Anterior cingulate cortex (tissue), 58 donors: Measurements from ENCODE around the gene PTPN3.
A peak's percentile ranks its signal among the peaks of the same experiment; 100 is the strongest.

Experiments used
- DNase-seq, 58 donors: peaks; one replicate each; lab custom pipeline; 2025; lab: John Stamatoyannopoulos, UW

Gene PTPN3

DNA sequence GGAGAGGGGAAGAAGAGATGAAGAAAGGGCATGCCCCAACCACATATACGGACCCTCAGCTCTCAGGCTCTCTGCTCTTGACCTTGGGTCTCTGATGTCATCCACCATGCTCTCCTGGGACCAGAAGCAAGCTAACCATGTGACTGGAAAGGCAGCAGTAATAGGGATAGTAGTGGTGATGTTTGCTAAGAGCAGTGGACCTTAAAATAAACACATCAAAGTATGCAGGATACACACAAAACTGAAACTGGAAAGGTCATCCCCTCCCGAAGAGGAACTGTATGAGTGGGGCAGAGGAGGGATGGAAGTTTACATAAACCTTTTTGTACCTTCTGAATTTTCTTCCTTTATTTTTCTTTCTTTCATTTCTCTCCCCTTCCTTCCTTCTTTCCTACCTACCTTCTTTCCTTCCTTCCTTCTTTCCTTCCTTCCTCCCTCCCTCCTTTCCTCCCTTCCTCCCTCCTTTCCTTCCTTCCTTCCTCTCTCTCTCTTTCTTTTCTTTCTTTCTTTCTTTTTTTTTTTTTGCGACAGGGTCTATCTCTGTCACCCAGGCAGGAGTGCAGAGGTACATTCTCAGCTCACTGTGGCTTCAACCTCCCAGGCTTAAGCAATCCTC is 8.1 kb upstream of the PTPN3 start:
- DNase-seq, result no peak

DNA sequence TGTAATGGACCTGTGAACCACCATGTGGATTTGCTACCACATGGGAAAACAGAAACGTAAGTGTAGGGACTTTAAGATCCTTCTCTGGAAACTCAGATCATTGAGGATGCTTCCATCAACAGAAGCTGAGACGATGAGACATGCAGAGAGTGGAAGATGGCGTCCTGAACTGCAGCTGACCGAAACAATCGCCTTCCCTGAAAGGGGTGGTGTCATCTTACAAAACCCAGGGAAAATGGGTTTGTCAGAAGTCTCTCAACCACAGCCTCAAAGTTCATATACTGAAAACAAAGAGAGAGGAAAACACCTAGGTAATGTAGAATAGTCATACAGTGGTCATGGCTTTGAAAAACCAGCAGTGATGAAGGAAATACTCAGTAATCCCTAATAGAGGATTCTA is 6.6 kb upstream of the PTPN3 start:
- no peak for DNase-seq

DNA sequence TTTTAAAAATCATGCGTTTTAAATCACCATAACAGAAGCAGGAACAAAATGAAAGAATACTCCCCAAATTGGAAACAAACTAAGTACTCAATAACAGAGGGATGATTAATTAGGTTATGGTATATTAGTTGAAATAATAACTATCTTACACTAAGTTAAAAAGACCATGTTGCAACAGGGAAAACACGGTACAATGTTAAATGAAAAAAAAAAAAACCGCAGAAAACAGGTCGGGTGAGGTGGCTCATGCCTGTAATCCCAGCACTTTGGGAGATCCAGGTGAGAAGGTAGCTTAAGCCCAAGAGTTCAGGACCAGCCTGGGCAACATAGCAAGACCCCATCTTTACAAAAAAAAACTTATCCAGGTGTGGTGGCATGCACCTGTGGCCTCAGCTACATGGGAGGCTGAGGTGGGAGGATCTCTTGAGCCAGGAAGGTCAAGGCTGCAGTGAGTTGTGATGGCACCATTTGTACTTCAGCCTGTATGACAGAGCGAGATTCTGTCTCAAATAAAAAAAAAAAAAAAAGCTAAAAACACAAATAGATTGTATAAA is 2.4 kb upstream of the PTPN3 start:
- DNase-seq, result no peak

GRCh38 chr9:109499631-109500410 is 1.7 kb upstream of the PTPN3 start:
- peak in 10 of 58 donors; percentile 3 to 22 (median 8) for DNase-seq

DNA sequence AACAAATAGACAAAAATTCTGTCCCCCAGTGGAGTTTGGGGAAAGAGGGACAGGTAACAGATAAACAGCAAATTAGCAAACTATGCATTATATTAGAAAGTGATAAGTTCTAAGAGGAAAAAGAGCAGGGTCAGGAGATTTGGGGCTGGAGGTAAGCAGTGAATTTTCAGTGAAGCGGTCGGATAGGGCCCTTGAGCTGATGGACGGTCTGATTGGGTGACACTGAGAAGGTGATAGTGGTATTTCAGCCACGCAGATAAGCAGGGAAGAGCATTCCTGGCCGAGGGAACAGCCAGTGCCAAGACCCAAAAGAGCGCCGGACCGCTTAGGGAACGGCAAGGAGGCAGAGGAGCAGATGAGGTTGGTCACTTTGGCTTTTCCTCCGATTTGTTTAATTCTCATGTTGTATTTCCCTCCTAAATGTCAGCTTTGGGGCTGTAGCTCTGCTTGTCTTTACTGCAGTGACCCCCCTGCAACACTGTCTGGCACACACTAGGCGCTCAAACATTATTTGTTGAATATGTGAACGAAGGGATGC is 1.1 kb upstream of the PTPN3 start:
- no peak for DNase-seq

DNA sequence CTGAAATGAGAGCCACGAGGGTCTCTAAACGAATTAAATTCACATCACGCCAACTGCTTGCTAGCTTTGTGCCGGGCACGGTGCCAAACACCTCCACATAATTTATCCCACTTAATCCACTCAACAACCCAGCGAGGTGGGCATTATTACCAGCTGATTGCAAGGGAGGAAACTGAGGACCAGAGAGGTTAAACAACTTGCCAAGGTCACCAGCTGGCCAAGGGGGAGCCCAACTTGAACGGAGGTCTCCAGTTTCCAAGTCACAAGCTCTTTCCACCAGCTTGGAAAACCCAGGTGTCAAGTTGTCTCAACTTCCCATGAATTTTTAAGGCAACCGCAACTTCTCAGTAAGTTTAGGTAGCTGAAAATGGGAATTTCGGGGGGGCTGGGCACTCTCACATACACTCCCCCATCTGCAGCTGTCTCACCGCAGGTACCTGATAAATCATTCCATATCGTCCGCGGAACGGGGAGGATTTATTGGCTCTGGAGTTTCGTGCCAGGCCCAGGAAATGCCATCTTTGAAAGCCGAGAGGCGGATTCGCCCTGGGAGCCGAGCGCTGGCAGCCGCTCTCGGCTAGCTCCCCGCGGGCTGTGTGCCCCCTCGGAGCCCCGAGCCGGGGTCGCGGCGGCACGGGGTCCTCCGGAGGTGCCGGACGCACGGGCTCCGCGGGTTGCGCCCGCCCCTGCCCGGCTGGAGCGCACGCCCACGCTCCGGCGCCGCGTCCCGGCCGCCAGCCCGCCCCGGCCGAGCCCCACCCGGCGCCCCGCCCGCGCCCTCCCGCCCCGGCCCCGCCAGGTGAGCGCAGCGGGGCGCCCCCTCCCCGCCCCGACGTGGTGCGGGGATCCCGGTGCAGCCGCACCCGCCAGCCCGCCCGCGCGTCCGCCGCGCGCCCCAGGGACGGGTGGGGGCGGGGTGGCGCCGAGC is 617 bp downstream of the PTPN3 start:
- no peak for DNase-seq

DNA sequence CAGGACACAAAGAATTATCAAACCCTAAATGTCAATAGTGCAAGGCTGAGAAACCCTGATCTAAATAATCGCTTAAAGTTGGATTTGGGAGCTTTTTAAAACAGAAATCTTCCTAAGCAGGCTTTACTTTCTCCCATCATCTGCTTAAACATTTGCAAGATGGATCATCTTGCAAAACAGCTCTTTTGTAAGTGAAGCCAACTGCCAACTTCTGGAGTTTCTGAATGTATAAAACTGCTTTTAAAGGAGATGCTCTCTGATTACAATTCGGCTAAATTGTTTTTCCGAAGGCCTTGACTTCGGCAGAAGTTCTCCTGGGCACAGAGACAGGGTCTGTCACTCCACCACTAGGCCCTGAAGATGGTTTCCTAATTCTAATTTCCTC is 1.3 kb downstream of the PTPN3 start:
- no peak for DNase-seq

DNA sequence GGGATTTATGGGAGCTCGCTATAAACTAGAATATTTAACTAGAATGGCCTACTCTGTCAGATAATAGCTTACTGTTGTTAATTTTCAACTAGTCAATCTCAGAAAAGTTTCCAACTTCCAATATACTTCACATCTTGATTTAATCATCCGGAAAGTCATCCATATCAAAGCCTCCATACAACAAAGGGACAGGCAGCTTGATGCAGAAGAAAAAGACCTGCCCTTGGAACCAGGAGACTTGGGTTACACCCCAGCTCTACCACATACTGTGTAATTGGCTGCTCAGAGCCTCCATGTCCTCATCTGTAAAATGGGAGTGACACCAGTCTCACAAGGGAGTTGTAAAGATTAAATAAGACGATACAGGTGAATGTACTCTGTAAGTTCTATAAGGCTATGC is 1.9 kb downstream of the PTPN3 start:
- DNase-seq, result no peak

DNA sequence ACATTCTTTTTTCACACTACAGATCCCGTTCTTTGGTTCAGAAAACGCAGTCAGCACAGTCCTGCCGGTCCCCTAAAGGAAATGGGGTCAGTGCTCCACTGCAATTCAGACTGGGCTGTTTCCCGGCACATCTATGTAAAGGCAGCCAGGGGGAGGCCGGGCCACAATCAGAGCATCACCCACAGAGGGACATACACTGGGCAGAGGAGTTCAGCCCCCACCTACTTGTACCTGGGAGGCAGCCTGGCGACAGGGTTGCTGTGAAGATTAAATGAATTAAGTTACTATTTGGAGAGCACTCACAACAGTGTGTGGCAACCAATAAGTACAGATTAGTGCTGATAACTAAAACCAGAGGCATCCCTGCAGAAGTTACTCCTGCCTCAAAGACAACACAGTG is 4.5 kb downstream of the PTPN3 start:
- DNase-seq, result no peak

DNA sequence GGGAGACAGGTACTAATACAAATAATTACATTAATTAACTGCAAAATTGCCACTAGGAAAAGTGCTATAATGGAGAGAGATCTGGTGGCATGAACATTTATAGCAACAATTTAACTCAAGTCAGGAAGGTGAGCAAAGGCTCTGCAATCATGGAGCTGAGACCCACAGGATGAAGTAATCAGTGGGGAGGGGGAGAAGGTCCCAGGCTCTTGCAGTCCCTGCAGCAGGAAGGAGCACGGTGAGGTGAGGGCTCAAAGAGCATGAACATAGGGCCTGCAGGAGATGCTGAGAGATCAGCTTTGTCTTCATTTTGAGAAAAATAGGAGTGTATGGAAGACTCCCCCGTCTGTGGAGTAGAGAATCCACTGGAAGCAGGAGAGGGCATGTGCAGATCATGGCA is 6.5 kb downstream of the PTPN3 start:
- no peak for DNase-seq

DNA sequence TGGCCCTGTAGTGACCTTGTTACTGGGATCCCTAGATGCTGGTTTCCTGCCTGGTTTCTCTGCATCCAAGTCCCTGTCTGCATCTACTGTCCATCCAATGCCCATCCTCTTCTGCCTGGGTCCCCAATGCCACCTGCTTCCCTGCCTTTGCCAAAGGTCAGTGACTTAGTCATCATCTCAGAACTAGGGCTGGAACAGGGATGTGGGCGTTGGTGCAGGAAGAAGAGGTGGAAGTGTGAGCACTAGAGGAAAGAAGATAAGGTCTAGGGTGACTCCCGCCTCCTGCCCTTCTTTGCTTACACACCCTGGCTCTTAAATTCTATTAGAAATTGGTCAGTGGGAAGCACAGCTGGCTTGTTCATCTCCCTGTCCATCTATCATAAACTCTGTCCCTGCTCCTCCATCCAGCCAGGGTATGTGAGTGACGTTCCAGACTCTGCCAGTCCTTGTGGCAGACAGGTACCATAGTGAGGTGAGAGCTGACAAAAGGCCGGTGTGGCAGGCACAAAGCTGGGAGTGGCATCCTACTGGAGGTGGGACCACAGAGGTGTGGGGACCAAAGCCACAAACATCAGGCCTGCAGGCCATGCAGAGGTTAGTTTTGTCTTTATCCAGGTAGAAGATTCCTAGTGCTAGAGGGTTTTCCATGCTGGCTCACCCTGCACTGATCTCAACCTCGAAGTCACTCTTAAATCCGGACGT is 9.2 kb downstream of the PTPN3 start:
- DNase-seq, result no peak

DNA sequence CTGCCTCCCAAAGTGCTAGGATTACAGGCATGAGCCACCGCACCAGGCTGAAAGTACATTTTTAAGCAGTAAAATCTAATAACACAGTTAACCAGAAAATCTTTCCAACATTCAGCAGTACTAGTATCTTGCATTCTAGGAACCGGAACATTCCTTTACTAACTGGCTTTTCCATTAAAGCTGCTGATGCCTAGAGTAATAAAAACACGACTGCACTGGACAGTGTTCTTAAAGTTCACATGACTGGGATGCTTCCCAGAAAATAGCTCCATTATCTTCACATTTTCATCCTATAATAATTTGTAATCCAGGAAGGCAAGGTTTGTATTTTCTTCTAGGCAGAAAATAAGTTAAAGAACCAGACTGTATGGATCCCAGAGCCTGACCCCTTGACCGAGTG is 9.8 kb downstream of the PTPN3 start:
- DNase-seq, result no peak

- DNase-seq, result no peak
Measured at GRCh38 chr9:109487247-109487646, 10.9 kb downstream of the PTPN3 start.

- DNase-seq, result no peak
Measured at GRCh38 chr9:109483744-109484429, 14.2 kb downstream of the PTPN3 start.

- no peak for DNase-seq
Measured at GRCh38 chr9:109482391-109482916, 15.7 kb downstream of the PTPN3 start.

DNA sequence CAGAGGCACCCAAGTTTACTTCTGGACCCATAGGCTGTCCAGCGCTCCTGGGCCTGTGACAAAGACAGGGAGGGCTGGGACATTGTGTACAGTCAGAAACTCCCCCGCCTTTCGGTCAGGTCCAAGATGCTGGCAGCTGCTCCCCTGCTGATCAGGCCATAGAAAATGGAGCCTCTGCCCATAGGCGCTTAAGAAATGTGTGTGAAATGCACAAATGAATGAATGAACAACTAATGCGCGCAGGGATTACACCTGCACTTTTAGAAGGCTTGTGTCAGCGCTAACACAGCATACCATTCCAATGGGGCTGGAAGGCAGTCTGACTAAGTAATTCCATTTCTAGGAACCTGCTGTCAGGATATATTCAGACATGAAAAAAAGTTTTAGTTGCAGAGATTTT is 16.3 kb downstream of the PTPN3 start:
- no peak for DNase-seq

DNA sequence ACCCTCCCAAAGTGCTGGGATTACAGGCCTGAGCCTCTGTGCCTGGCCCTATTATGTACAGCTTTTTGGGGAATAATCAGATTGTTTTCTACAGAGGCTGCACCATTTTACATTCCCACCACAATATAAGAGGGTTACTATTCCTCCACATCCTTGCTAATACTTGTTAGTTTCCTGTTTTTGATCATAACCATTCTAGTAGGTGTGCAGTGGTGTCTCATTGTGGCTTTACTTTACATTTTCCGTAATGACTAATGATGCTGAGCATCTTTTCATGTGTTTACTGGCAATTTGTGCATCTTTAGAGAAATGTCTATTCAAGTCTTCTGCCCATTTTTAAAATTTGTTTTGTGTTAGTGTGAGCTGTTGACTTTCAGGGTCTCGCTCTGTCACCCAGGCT is 18.3 kb downstream of the PTPN3 start:
- no peak for DNase-seq

DNA sequence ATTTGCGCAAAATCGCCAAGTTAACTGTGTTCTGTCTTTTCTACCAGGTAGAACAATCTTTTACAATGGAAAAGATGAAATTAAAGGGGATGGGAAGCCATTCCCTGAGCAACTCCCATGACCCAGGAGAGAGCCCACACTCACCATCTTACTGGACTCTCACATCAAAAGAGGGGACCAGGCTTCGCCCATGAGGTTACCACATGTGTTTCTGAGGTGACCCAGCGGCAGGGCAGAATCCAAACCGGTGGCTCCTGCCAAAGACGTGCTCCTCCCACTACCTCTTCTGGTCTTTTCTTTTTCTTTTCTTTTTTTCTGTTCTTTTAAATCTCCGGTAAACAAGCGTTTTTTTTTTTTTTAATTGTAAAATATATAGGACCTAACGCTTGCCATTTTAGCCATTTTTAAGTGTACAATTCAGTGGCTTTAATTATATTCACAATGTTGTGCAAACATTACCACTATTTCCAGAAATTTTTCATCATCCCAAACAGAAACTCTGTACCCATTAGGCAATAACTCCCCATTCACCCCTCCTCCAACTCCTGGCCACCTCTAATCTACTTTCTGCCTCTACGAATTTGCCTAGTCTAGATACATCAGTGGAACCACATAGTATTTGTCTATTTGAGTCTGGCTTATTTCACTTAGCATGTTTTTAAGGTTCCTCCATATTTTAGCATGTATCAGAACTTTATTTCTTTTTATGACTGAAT is 19.3 kb downstream of the PTPN3 start:
- no peak for DNase-seq
